Gastrocnemius medialis (tissue), 4 donors: ENCODE results near the gene MAML2. TPM values are rescaled to one million over a fixed set of nuclear protein-coding genes. Genes with fewer than 3 reads are reported as not detected.

Experiments
- ATAC-seq, 2 donors: fragments of 150-250 bp; one replicate each; pipeline ENCODE4 v1.9.1; 2016
- DNase-seq, 2 donors: peaks; one replicate each; pipeline ENCODE4 v3.0.0-alpha.2; 2019
- H3K27ac ChIP-seq, 4 donors: fragments of 200-600 bp; sonication (generic); 1 replicate in 1 of 4; 2 replicates in 3 of 4; pipeline ENCODE4 v1.5.1; 2016 to 2018; ENCODE audit warnings: mild to moderate bottlenecking in 2 of 4, moderate library complexity in 1 of 4
- H3K27me3 ChIP-seq, 3 donors: fragments of 200-600 bp; sonication (generic) in 2 of 3; 1 replicate in 1 of 3; 2 replicates in 2 of 3; pipeline versions ENCODE4 v1.5.1 to v1.6.0; 2016 to 2019; ENCODE audit warnings: mild to moderate bottlenecking in 1 of 3, moderate library complexity in 1 of 3
- H3K36me3 ChIP-seq, 2 donors: fragments of 200-600 bp; sonication (generic) in 1 of 2; one replicate each; pipeline ENCODE4 v1.5.1; 2017 to 2018
- H3K4me1 ChIP-seq, 2 donors: fragments of 200-600 bp; sonication (generic) in 1 of 2; one replicate each; pipeline ENCODE4 v1.5.1; 2016 to 2017; ENCODE audit warnings: mild to moderate bottlenecking in 2 of 2
- H3K4me3 ChIP-seq, 4 donors: fragments of 200-600 bp; sonication (generic) in 3 of 4; 1 replicate in 1 of 4; 2 replicates in 3 of 4; pipeline ENCODE4 v1.5.1; 2016 to 2019; ENCODE audit warnings: mild to moderate bottlenecking in 2 of 4
- H3K9me3 ChIP-seq, 3 donors: fragments of 200-600 bp; sonication (generic) in 2 of 3; 1 replicate in 1 of 3; 2 replicates in 2 of 3; pipeline ENCODE4 v1.5.1; 2016 to 2019
- POLR2A ChIP-seq, 2 donors: fragments of 450-650 bp; IDR thresholded peaks; one replicate each; pipeline ENCODE4 v1.6.1; 2017; ENCODE audit warnings: antibody characterized with exemption in 2 of 2, mild to moderate bottlenecking in 2 of 2, moderate library complexity in 2 of 2
- in situ Hi-C, 4 donors: fragments of 200-750 bp; cut with MboI; loops; one replicate each; pipeline versions ENCODE4 v1.15.0 to v1.8.0; 2017; ENCODE audit warnings: low sequenced_read_pairs in 4 of 4
- intact Hi-C: fragments of 100-400 bp; cut with DNase I; formaldehyde crosslinking; loops from one replicate; pipeline ENCODE4 v1.15.1; 2023; ENCODE audit warnings: low total_unique reads
- total RNA-seq, 4 donors: library from RNA; depleted of rRNA; stranded (reverse); fragments of >200 nt; gene quantifications; one replicate each; pipeline versions ENCODE4 v1.1.0 to v1.2.3, GENCODE V29; 2016
- TF ChIP-seq, protein P1 (sequence below), 5 experiments: fragments of 450-650 bp in 3 of 5; fragments of 200-600 bp in 2 of 5; sonication (generic) in 2 of 5; IDR thresholded peaks in 4 of 5; conservative IDR thresholded peaks in 1 of 5; 1 replicate in 4 of 5; 2 replicates in 1 of 5; pipeline ENCODE4 v1.5.1; 2016 to 2019; ENCODE audit warnings: antibody characterized with exemption in 5 of 5, mild to moderate bottlenecking in 3 of 5, moderate library complexity in 3 of 5

The MAML2 gene
- total RNA-seq, 4 donors from 2014 or later: 4.1 to 6.3 (median 4.8) TPM

DNA sequence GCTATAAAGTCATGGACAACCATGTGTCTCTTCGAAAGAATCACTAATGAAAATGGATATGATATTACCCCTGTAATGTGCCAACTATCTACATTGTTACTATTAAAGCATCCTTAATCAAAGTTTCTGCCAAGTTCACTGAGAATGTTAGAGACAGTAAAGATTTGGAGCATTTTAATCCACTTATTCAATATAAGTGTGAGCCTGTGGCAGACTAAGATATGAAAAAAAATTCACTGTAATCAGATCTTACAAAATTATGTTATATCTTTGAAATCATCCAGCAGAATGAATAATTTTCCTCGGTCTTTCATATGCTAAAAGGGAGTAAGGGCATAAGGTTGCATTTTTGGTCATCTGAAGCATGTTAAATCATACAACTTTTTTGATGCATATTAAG, 49.9 kb downstream of the MAML2 start:
- H3K9me3 ChIP-seq: no peaks in the 10 kb centered on the region
- H3K4me3 ChIP-seq: peak overlapping the region in 1 of 4 donors; percentile 7
- ATAC-seq (no peak), DNase-seq (no peak)
- no peaks in the 10 kb centered on the region for H3K36me3 ChIP-seq
- TF ChIP-seq, protein P1, sequence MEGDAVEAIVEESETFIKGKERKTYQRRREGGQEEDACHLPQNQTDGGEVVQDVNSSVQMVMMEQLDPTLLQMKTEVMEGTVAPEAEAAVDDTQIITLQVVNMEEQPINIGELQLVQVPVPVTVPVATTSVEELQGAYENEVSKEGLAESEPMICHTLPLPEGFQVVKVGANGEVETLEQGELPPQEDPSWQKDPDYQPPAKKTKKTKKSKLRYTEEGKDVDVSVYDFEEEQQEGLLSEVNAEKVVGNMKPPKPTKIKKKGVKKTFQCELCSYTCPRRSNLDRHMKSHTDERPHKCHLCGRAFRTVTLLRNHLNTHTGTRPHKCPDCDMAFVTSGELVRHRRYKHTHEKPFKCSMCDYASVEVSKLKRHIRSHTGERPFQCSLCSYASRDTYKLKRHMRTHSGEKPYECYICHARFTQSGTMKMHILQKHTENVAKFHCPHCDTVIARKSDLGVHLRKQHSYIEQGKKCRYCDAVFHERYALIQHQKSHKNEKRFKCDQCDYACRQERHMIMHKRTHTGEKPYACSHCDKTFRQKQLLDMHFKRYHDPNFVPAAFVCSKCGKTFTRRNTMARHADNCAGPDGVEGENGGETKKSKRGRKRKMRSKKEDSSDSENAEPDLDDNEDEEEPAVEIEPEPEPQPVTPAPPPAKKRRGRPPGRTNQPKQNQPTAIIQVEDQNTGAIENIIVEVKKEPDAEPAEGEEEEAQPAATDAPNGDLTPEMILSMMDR (IDR thresholded peaks at IDR 0.05 in 4 of 5, conservative IDR thresholded peaks at IDR 0.05 in 1 of 5): no peak
- no peak for TF ChIP-seq POLR2A (IDR thresholded peaks at IDR 0.05)
- in situ Hi-C loops: no loop called here
- no peaks in the 10 kb centered on the region for H3K4me1 ChIP-seq
- intact Hi-C loops: no loop called here
- no peaks in the 10 kb centered on the region for H3K27me3 ChIP-seq
- no peak overlapping the region for H3K27ac ChIP-seq

DNA sequence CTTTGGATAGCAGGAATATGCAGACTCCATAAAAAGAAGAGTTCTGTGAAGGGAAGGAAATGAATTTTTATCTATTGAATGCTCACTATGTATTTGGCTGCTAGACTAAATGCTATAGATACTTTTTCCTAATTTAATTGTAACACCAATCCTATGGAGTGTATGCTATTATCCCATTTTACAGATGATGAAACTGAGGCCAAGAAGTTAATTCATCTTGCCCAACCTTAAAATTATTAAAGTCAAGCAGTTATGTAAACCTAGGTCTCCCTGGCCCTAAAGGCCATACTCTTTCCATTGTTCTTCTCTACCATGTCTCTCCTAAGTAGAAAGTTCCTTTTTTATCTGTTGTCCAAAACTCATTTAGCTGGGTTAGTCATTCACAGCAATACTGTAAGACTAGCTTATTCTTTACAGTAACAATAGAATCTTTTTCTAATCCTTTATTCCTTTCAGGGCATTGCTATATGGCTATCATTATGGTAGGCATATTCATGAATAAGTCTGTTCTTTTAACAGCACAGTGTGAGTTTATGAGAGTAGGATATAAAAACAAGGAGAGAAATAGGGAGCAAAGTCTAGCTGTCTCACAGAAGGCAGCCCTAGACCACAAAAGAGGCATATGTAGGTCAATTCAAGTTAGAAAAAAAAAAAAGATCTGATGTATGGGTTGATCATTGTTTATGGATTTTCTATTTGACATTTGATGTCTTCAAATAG, 50.5 kb downstream of the MAML2 start:
- Histone ChIP-seq H3K4me3 (no peak overlapping the region), H3K36me3 (no peaks in the 10 kb centered on the region), H3K27ac (no peak overlapping the region), H3K4me1 (no peaks in the 10 kb centered on the region), H3K27me3 (no peaks in the 10 kb centered on the region), H3K9me3 (no peaks in the 10 kb centered on the region)
- in situ Hi-C loops (no loop called here), intact Hi-C loops (no loop called here)
- ATAC-seq: no peak
- TF ChIP-seq, protein P1 (IDR thresholded peaks at IDR 0.05 in 4 of 5, conservative IDR thresholded peaks at IDR 0.05 in 1 of 5): no peak
- TF ChIP-seq POLR2A (IDR thresholded peaks at IDR 0.05): no peak
- no peak for DNase-seq

DNA sequence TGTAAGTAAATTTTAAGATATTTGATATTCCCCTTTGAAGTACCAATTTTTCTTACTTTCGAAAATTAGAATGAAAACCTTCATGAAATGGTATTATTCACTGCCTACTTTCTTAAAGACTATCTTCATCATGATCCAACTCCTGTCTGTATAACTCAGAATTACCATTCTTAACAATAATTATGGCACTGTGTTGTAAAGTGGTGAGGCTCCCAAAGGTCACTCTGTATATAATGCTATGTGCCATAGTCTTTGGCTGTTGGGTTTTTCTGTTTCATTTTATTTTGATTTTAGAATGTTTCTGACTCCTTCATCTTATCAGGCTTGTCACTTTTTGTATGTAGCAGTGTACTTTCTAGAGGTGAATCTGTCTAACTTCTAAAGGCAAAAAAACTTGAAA, 52.4 kb downstream of the MAML2 start:
- in situ Hi-C loops: no loop called here
- Histone ChIP-seq H3K27ac (no peak overlapping the region), H3K36me3 (no peaks in the 10 kb centered on the region), H3K4me3 (no peak overlapping the region), H3K27me3 (no peaks in the 10 kb centered on the region), H3K4me1 (no peaks in the 10 kb centered on the region), H3K9me3 (no peaks in the 10 kb centered on the region)
- ATAC-seq (no peak), DNase-seq (no peak)
- intact Hi-C loops: no loop called here
- TF ChIP-seq POLR2A (IDR thresholded peaks at IDR 0.05): no peak
- TF ChIP-seq, protein P1 (IDR thresholded peaks at IDR 0.05 in 4 of 5, conservative IDR thresholded peaks at IDR 0.05 in 1 of 5): no peak

DNA sequence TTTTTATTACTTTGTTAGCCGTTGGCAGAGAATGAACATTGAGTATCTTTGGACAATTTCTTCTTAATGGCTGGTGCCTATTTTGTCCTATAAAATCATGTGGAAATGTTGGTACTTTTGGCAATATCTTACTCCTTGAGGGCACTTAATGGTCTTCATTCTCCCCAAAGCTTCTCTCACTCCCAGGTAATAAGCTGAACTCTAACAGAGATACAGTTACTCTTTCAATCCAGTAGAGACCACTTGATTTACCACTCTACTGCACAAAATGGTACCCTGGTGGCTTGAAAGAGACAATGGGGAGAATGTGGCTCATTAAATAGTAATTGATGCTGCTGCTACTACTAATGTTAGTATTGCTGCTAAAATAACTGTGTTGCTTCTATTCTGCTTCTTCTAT, 53.0 kb downstream of the MAML2 start:
- no peaks in the 10 kb centered on the region for H3K4me1 ChIP-seq
- no peak for ATAC-seq
- intact Hi-C loops: no loop called here

More for the DNA sequence above, 53.0 kb downstream of the MAML2 start:
- in situ Hi-C loops: no loop called here
- no peaks in the 10 kb centered on the region for H3K27me3 ChIP-seq
- TF ChIP-seq POLR2A (IDR thresholded peaks at IDR 0.05): no peak
- TF ChIP-seq, protein P1 (IDR thresholded peaks at IDR 0.05 in 4 of 5, conservative IDR thresholded peaks at IDR 0.05 in 1 of 5): no peak
- no peak overlapping the region for H3K27ac ChIP-seq
- H3K4me3 ChIP-seq: no peak overlapping the region
- no peak for DNase-seq
- no peaks in the 10 kb centered on the region for H3K36me3 ChIP-seq
- H3K9me3 ChIP-seq: no peaks in the 10 kb centered on the region
